ENCODE measurements around the gene MAP3K5.

- TF ChIP-seq POLR2A (IDR thresholded peaks at IDR 0.05; ENCODE audit: low read depth) = no peak
- TF ChIP-seq CTCF (IDR thresholded peaks at IDR 0.05) = no peak
- no peak for TF ChIP-seq EP300 (IDR thresholded peaks at IDR 0.05)
- no peak for TF ChIP-seq POLR2AphosphoS5 (IDR thresholded peaks at IDR 0.05)
Measured at GRCh38 chr6:136816656-136817055, 24.4 kb upstream of the MAP3K5 start.
